COLO668 (cell line): ENCODE data around the gene AQP12A.

Experiments used
- DNase-seq: peaks from one replicate; lab custom pipeline; 2025; ENCODE audit not compliant: unreplicated experiment; lab: John Stamatoyannopoulos, UW

AQP12A gene

DNA sequence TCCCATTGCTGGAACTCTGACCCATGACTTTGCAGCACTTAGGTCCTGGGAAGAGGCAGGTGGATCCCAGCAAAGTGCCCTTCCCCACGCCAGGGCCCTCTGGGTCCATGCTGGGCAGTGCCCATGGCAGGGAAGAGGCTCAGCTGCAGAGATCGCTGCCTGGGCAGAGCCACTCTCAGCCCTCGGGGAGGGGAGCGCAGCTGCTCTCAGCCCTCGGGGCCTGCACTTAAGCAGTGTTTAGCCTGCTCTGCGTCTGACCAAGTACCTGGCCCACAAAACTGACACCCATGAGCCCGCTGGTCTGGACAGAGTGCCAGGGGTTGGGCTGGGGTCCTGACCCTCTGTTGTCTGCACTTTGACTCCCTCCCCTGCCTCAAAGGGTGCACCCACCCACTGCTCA is 46.3 kb downstream of the AQP12A start:
- DNase-seq: no peak

DNA sequence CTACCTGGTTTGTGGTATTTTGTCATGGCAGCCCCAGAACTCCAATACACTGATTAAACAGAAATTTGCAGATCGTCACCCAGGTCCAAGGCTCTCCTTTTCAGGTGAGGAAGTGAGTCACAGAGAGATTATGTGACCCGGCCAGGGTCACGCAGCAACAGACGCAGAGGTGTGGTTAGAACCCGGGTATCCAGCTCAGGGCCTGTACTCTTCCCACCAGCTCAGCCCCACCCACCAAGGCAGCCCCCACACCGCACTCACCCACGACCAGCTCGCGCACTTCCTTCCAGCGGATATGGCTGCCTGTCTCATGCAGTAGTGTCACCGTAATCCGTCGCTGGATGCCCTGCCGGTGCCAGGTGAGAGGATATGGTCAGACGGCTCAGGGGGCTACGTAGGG is 48.1 kb downstream of the AQP12A start:
- DNase-seq: no peak

DNA sequence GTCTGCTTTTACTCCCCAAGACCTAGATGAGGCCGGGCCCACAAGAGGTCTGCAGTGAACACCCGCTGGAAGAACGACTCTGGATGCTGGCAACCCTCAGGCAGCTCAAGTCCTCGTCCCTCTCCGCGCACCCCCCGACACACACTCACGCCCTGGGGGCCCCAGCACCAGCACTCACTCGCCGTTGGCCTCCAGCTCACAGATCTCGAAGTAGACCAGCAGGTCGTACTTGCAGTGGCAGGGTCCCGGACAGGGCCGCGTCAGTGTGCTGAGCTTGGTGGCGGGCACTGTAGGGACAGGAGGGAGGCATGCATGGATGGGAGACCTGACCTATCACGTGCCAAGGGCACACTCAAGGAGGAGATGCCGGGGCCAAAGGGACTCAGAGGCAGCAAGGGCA is 49.4 kb downstream of the AQP12A start:
- no peak for DNase-seq

DNA sequence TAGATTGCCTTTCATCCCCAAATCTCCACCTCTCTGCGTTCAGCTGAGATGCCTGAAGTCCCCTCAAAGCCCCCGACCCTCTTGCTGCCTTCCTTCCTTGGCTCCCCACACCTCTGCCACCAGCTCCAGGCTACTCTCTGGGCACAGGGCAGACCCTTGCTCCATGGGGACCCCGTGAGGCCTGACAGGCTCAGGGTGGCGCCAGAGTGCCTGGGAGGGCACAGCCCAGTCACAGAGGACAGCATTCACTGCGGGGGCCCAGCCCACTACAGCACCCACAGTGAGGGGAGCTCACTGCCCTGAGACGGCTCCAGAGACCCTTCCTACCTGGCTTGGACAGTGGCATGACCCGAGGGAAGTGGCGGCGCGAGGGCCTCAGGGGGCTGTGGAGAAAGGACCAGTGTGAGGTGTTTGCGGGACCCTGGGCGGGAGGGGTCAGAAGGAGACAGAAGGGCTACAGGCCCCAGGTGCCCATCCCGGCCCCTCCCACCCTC is 51.0 kb downstream of the AQP12A start:
- DNase-seq: no peak

DNA sequence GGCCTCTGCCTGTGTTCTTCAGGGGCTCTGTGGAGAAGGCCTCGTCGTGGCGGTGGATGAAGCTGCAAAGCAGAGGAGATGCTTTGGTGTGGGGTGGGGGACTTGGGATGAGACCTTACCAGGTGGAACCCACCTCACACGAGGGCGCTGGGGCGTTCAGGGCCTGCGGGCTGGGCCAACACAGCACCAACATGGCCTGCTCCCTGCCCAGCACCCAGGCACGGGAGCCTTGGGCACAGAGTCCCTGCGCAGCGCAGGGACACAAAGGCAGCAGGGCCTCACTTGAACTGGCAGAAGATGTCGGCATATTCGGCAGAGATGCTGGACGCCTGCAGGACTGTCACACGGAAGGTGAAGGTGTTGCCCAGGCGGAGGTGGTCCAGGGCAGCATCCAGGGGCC is 53.8 kb downstream of the AQP12A start:
- DNase-seq: no peak

DNA sequence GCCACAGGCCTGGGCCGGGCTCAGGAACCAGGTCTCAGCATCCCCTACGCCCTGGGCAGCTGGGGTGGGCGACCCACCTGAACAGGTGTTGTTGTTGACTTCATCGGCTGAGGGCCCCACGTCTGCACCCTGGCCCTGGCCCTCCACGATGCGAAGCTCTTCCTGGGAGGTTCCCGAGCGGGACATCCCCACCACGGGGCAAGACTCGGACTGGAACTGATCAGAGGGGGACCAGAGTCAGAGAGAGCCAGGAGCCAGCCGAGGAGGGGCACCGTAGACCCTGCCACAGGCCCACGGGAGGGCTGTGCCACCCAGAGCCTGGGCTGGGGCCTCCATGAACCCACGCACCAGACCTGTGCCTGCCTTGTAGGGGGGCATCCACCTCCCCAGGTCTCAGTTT is 54.3 kb downstream of the AQP12A start:
- DNase-seq: no peak

DNA sequence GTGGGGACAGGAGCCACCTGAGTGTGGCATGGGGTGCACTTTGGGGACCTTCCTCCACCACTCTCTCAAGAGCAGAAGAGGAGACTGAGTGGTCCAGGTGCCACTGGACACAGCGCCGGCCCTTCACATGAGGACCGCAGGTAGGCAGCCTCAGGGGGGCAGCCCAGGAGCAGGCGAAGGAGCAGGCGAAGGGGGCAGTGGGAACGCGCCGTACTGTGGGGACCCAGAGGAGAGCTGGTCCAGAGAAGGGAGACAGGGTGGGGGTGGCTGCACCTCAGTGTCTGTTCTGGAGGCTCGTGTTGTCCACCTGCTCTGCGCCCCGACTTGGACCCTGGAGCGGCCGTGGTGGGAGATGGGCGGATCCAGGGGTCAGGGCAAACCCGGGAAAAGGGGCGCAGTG is 55.0 kb downstream of the AQP12A start:
- DNase-seq: no peak

DNA sequence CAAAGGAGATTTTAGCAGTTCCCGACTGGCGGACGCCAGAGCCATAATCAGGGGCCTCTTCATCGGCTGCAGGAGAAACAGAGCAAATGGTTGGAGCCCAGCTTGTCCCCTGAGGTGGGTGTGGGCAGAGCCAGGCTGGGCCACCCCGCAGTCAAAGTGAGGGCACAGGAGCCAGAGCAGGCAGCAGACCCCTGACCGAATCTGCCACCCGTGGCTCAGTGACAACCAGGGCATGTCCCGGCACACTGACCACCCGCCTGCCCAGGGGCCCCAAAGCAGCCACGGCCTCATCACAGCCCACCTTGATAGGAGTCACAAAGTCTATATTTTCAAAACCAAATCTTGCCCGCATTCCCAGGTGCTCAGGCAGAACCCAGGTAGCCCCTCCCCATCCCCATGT is 55.6 kb downstream of the AQP12A start:
- DNase-seq: no peak
